Mesodermal cell (in vitro differentiated cells): ENCODE results near the gene HDAC2.
A peak's percentile ranks its signal among the peaks of the same experiment; 100 is the strongest.
"Not testable (repeated sequence)": the region's sequence is repeated elsewhere in the genome, so short reads cannot be mapped to it uniquely, and the experiment has no call there.

Source experiments
- H3K27ac ChIP-seq: 2 replicates; pipeline ENCODE4 v1.7.0; 2013; ENCODE audit warnings: mild to moderate bottlenecking, low read depth, low read length, moderate library complexity; ENCODE audit not compliant: severe bottlenecking
- H3K36me3 ChIP-seq: 2 replicates; pipeline ENCODE4 v1.7.1; 2013; ENCODE audit warnings: mild to moderate bottlenecking, low read length, moderate library complexity; ENCODE audit not compliant: control insufficient read depth, insufficient read depth
- H3K4me1 ChIP-seq: one replicate; pipeline ENCODE4 v1.7.1; 2013; ENCODE audit warnings: mild to moderate bottlenecking, low read length; ENCODE audit not compliant: insufficient read depth, control insufficient read depth, poor library complexity, severe bottlenecking
- H3K4me3 ChIP-seq: 2 replicates; pipeline ENCODE4 v1.7.0; 2013; ENCODE audit warnings: low read length, control low read depth, mild to moderate bottlenecking; ENCODE audit not compliant: insufficient read depth, poor library complexity, severe bottlenecking; ENCODE audit errors: extremely low read depth
- H3K9me3 ChIP-seq: 2 replicates; pipeline ENCODE4 v1.7.1; 2013; ENCODE audit warnings: mild to moderate bottlenecking, low read length, moderate library complexity; ENCODE audit not compliant: control insufficient read depth
- WGBS, 2 experiments: methylation state at CpG; one replicate each; pipeline ENCODE4 v1.1.5; 2013; ENCODE audit warnings: missing lambda C conversion rate in 2 of 2; ENCODE audit not compliant: insufficient coverage in 2 of 2; 5-methylcytosine and 5-hydroxymethylcytosine counted together

The HDAC2 gene

GRCh38 chr6:113939825-113940224 lies 31.1 kb downstream of the HDAC2 start:
- Histone ChIP-seq H3K36me3 (peaks cover 48% of the 10 kb centered on the region), H3K9me3 (no peaks in the 10 kb centered on the region), H3K4me3 (no peak overlapping the region), H3K27ac (no peak overlapping the region), H3K4me1 (no peaks in the 10 kb centered on the region)

GRCh38 chr6:113936093-113936934 lies 34.6 kb downstream of the HDAC2 start:
- Histone ChIP-seq H3K4me3 (no peak overlapping the region), H3K4me1 (no peaks in the 10 kb centered on the region), H3K27ac (no peak overlapping the region), H3K9me3 (peaks cover 4% of the 10 kb centered on the region), H3K36me3 (peaks cover 44% of the 10 kb centered on the region)
- WGBS, 2 experiments: 80 to 88% methylated on average over 1 to 3 of the region's 6 CpGs

- Histone ChIP-seq H3K4me1 (no peaks in the 10 kb centered on the region), H3K9me3 (peaks cover 15% of the 10 kb centered on the region), H3K36me3 (peaks cover 40% of the 10 kb centered on the region), H3K27ac (no peak overlapping the region), H3K4me3 (no peak overlapping the region)
- WGBS, 2 experiments: 96 to 100% methylated on average over 2 of the region's 2 CpGs
Measured at GRCh38 chr6:113934101-113934500, 36.8 kb downstream of the HDAC2 start.

- Histone ChIP-seq H3K9me3 (peaks cover 16% of the 10 kb centered on the region), H3K36me3 (peaks cover 36% of the 10 kb centered on the region)
- H3K27ac ChIP-seq, H3K4me1 ChIP-seq, H3K4me3 ChIP-seq: not testable (repeated sequence)
- 91% methylated on average over 18 to 21 of the region's 23 CpGs for WGBS, 2 experiments
Measured at GRCh38 chr6:113931907-113932306, 39.0 kb downstream of the HDAC2 start.

GRCh38 chr6:113930183-113930582 lies 40.8 kb downstream of the HDAC2 start:
- Histone ChIP-seq H3K36me3 (peaks cover 28% of the 10 kb centered on the region), H3K4me3 (no peak overlapping the region), H3K9me3 (peaks cover 16% of the 10 kb centered on the region), H3K27ac (no peak overlapping the region), H3K4me1 (no peaks in the 10 kb centered on the region)

- peaks cover 12% of the 10 kb centered on the region for H3K9me3 ChIP-seq
- H3K4me3 ChIP-seq: no peak overlapping the region
- peaks cover 6% of the 10 kb centered on the region for H3K36me3 ChIP-seq
- WGBS, 2 experiments: 91% methylated on average over 2 of the region's 2 CpGs; no CpG with 5 or more reads in 1 of the 2 experiments
- no peak overlapping the region for H3K27ac ChIP-seq
- no peaks in the 10 kb centered on the region for H3K4me1 ChIP-seq
Measured at GRCh38 chr6:113927001-113927400, 43.9 kb downstream of the HDAC2 start.

- no CpG with 5 or more reads among the region's 2 CpGs for WGBS, 2 experiments
- no peak overlapping the region for H3K27ac ChIP-seq
- H3K4me1 ChIP-seq: peaks cover 7% of the 10 kb centered on the region
- no peak overlapping the region for H3K4me3 ChIP-seq
- H3K9me3 ChIP-seq: peaks cover 4% of the 10 kb centered on the region
- H3K36me3 ChIP-seq: no peaks in the 10 kb centered on the region
Measured at GRCh38 chr6:113925378-113925777, 45.6 kb downstream of the HDAC2 start.

- Histone ChIP-seq H3K36me3 (no peaks in the 10 kb centered on the region), H3K4me3 (no peak overlapping the region), H3K9me3 (peaks cover 2% of the 10 kb centered on the region), H3K27ac (no peak overlapping the region), H3K4me1 (peaks cover 7% of the 10 kb centered on the region)
Measured at GRCh38 chr6:113924312-113924723, 46.6 kb downstream of the HDAC2 start.

- no peaks in the 10 kb centered on the region for H3K36me3 ChIP-seq
- peaks cover 7% of the 10 kb centered on the region for H3K4me1 ChIP-seq
- H3K27ac ChIP-seq: no peak overlapping the region
Measured at GRCh38 chr6:113923526-113923925, 47.4 kb downstream of the HDAC2 start.

GRCh38 chr6:113921299-113921904 lies 49.5 kb downstream of the HDAC2 start:
- H3K36me3 ChIP-seq: no peaks in the 10 kb centered on the region
- H3K4me3 ChIP-seq: no peak overlapping the region
- no peaks in the 10 kb centered on the region for H3K9me3 ChIP-seq
- peak overlapping the region; percentile 48 for H3K27ac ChIP-seq
- H3K4me1 ChIP-seq: peaks cover 7% of the 10 kb centered on the region
- no CpG with 5 or more reads among the region's 4 CpGs for WGBS, 2 experiments

More at GRCh38 chr6:113923526-113923925, 47.4 kb downstream of the HDAC2 start:
- H3K4me3 ChIP-seq: no peak overlapping the region
- no peaks in the 10 kb centered on the region for H3K9me3 ChIP-seq

GRCh38 chr6:113920663-113921267 lies 50.2 kb downstream of the HDAC2 start:
- Histone ChIP-seq H3K4me1 (peaks cover 7% of the 10 kb centered on the region), H3K27ac (peak overlapping the region; percentile 48), H3K4me3 (no peak overlapping the region), H3K9me3 (no peaks in the 10 kb centered on the region), H3K36me3 (no peaks in the 10 kb centered on the region)
- 38 to 61% methylated on average over 1 to 3 of the region's 3 CpGs for WGBS, 2 experiments
